ENCODE measurements around the gene VWA3A. TPM values are rescaled to one million over a fixed set of nuclear protein-coding genes. Genes with fewer than 3 reads are reported as not detected.

The VWA3A gene
- total RNA-seq, 1 donor from 2014 or later = 0.20 TPM

DNA sequence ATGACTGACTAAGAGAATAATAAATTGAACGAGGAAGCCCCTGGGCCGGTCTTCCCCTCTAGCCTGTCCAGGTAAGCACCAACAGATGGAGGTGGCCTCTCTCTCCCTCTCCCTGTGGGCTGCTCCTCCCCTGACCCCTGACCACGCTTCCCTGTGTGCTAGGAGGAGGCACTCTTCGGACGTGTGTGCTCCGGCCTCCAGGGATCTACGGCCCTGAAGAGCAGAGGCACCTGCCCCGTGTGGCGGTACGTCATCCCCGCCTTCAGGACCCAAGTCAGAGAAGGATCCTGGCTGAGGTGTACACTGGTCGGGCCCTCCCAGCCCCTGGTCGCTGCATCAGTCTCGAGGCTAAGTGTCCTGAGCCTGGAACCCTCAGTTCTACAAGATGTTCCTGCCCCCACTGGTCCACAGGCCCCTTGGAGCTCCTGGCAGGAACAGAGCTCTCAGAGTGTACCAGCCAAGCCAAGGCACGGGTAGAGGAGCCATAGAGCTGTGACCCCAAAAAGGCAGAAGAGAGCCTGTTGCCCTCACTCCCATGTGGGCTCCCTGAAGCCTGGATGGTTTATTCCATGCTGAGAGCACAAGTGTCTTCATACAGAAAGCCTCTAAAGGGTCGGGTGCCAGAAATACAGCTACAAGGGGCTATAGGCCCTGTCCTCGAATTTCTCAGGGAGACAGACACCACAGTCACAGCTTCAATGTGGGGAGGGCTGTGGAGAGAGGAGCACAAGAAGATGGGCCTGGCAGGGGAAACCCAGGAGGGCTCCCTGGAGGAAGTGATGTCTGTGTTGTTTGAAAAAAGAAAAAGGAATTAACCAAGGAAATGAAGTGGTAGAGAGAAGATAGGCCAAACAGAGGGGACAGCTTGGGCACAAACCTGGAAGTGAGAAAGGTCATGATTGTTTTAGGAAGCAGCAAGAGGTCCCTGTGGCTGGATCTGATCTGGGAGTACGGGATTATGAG lies 85.9 kb downstream of the VWA3A start:
- intact Hi-C loops (cut with micrococcal nuclease) = loop anchor here (1.0 kb wide), 1 partner anchor 32 kb away; no protein-coding TSS in a partner anchor

DNA sequence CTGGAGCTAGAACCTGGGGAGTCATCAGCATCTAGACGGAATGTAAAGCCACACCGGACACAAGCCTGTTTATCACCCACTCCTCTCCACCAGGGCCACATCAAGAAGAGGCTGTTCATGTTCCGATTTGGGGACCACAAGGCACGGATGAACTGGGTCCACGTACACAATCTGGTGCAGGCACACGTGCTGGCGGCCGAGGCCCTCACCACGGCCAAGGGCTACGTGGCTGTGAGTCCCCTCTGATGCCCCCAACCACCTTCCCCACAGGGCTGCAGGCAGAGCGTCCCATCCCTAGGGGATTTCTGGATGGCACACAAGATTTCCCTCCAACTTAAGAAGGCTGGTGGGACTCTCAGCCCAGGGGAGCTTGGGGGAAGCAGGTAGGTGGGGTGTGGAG lies 89.1 kb downstream of the VWA3A start:
- intact Hi-C loops (cut with micrococcal nuclease) = no loop called here

DNA sequence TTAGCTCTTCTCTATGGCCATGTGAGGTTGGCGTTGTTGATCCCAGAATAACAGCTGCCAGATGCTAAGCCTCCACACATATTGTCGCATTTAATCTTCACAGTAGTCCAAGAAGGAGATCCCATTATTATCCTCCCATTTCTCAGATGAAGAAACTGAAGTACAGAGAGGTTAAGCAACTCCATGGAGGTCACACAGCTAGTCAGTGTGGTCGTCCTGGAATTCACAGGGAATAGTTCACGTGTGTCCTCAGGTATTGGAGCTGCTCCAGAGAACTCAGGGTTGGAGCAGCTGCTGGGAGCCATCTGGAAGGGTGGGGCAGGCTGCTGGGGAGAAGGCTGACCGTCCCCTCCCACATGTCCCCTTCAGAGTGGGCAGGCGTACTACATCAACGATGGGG lies 89.5 kb downstream of the VWA3A start:
- intact Hi-C loops (cut with micrococcal nuclease) = no loop called here

DNA sequence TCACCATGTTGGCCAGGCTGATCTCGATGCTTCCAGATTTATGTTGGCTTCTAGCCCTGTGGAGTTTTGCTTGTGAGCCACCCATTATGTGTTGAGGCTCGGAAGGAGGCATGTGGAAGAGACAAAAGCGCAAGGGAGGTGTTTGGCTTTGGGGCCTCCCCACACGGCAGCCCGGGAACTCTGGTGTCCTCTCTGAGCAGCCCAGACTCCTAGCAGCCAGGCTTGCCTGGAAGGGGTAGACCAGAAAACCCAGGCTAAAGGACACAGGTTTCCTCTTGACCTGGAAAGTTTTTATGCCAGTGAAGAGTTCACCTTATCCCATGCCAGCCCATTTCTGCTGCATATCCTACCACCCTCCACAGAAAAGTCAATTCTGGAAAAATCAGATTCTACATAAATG lies 91.0 kb downstream of the VWA3A start:
- intact Hi-C loops (cut with micrococcal nuclease) = no loop called here

DNA sequence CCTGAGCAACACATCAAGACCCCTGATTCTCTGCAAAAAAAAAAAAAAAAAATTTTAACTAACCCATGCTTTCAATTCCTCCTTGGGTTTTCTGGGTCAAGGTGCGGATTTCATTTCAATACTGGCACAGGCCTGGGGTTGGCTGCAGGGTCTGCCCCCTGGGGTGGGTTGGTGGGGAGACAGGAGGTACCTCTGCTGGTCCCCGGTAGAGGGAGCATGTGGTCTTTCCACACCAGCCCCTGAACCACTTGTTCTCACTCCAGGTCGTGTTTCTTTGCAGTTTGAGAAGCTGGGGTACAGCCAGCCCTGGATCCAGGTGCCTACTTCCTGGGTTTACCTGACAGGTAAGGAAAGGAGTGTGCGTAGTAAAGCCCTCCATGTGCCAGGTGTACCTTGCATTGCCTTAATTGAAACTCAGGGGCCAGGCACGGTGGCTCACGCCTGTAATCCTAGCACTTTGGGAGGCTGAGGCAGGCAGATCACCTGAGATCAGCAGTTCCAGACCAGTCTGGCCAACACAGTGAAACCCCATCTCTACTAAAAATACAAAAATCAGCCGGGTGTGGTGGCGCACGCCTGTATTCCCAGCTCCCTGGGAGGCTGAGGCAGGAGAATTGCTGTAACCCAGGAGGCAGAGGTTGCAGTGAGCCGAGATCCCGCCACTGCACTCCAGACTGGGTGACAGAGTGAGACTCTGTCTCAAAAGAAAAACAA lies 91.7 kb downstream of the VWA3A start:
- intact Hi-C loops (cut with micrococcal nuclease) = no loop called here

DNA sequence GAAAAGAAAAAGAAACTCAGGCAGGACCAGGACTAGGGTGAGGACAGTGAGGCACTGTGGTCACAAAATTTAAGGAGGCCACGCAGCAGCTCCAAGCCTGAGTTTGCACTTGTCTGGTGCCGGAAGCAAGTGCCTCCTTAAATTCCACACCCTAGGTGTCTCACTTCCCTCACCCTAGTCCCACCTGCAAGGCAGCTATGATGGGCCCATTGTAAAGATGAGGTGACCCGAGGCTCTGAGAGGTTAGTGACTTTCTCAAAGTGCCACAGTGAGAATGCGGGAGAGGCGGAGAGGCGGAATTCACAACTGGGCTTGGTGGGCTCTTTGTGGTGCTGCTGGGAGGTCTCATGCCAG lies 92.3 kb downstream of the VWA3A start:
- intact Hi-C loops (cut with micrococcal nuclease) = no loop called here

DNA sequence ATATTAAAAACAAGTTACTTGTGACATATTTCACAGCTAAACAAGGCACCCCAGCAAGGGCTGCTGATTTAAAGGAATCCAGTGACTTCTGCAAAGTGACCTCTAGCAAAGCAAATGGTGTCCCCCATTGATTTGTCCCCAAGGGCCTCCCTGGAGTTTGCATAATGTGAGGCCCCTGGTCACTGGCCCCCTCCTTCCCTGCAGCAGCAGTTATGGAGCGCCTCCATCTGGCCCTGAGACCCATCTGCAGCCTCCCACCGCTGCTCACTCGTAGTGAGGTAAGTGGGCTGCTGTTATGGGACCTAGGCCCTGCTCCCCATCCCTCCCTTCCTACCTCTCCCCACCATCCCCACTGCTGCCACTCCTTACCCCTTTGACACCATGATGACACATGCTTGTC lies 94.2 kb downstream of the VWA3A start:
- intact Hi-C loops (cut with micrococcal nuclease) = no loop called here

DNA sequence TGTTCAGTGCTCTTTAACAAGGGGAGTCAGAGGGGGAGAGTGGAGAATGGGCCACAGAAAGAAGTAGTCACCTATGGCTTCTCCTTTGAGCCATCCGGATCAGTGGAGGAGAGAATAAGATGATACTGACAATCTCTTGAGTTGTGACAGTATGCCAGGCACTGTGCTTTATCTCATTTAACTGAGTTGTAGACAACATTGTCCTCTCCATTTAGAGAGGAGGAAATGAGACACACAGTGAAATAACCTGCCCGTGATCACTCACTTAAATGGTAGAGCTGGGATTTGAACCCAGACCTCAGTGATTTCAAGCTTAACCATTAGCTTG lies 95.9 kb downstream of the VWA3A start:
- intact Hi-C loops (cut with micrococcal nuclease) = loop anchor here (1.0 to 2.0 kb wide), 5 partner anchors 89 to 531 kb away; partner anchors contain the start of gene PDZD9

DNA sequence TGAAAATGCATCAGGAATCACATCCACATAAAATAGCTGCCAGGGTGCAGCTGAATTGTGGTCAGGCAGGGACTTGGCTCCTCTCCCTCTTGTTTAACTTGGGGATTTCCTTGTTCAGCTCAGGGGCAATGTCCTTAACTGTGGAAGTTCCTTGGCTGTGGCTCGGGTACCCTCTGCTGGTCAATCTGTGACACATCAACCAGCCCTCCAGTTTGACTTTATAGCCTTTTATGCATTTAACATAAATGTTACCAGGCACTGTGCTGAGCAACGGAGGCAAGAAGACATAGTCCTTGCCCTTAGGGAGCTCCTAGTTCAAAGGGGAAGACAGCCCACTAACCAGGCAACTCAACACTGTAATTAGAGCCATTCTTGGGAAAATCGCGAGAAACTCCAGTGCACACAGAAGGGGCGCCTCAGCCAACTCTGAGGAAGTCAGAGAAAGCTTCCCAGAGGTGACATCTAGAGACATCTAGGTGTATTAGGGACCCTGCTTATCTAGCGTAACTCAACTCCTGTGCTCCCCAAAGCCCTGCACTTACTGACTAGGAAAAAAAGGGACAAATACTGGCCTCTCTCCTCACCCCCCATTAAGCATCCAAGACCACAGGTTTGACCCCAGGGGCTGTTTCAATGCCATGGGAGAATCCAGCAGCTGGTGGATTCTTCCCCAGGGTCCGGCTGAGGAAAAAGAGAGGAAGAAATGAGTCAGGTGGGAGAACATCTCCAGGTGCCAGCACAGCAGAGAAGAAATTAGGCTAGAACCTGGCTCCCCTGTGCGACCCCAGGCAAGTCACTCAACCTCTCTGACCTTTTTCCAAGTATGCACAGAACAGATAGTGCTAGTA lies 96.5 kb downstream of the VWA3A start:
- intact Hi-C loops (cut with micrococcal nuclease) = loop anchor here (1.0 to 2.0 kb wide), 5 partner anchors 90 to 532 kb away; partner anchors contain the start of gene PDZD9

DNA sequence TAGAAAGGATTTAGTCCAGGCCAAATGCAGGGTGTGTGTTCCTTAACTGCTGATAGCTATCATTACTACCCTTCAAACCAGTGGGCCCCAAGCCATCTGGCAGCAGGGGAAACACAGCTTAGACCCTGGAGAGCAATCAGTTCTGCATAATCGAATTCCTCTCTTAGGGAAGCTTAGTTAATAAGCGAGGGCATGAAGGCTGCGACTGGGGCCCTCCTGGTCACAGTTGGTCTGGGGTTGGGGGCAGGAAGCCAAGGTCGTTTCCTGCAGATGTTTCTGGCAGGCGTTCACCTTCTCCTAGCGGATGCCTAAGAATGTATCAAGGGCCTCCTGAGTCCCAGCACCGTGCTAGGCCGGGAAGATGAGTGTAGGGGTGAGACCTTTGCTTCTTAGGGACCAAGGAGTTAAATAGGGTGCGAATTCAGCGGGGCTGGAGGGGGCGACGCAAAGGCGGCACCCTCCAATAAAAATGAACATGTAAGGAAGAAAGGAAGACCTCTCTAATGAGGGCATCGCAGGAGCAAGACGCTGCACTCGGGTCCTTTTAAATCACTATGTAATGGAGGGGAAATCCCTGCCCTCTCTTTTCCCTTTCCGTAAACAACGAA lies 97.2 kb downstream of the VWA3A start:
- intact Hi-C loops (cut with micrococcal nuclease) = loop anchor here (1.0 to 10.0 kb wide), 15 partner anchors 17 to 1449 kb away; partner anchors contain the start of genes CDR2, DCUN1D3, EARS2 and EEF2K

DNA sequence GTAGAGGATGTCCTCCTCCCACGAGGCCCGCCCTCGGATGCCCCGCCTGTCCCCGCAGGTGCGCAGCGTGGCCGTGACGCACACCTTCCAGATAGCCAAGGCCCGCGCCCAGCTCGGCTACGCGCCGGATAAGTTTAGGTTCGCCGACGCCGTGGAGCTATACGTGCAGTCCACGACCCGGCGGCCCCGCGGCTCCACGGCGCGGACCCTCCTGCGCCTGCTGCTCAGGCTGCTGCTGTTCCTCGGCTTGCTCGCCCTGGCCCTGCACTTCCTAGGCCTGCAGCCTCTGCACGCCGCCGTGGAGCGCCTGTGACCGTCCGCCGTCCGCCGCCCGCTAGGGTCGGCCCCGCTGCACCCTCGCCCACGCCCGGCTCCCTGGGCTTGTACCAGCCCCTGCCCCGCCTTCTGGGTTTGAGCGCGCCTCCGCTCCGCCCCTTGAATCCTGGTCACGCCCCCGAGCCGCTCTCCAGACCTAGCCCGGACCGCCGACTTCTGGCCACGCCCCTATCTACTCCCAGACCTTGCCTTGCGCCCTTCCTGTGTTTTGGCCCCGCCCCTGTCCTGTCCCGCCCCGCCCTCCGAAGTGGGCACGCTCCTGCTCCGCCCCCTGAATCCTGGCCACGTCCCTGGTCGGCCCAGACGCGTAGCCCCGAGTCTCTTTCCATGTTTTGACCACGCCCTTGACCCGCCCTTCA lies 97.9 kb downstream of the VWA3A start:
- intact Hi-C loops (cut with micrococcal nuclease) = loop anchor here (1.0 to 10.0 kb wide), 14 partner anchors 17 to 1449 kb away; partner anchors contain the start of genes CDR2, DCUN1D3, EARS2 and EEF2K

DNA sequence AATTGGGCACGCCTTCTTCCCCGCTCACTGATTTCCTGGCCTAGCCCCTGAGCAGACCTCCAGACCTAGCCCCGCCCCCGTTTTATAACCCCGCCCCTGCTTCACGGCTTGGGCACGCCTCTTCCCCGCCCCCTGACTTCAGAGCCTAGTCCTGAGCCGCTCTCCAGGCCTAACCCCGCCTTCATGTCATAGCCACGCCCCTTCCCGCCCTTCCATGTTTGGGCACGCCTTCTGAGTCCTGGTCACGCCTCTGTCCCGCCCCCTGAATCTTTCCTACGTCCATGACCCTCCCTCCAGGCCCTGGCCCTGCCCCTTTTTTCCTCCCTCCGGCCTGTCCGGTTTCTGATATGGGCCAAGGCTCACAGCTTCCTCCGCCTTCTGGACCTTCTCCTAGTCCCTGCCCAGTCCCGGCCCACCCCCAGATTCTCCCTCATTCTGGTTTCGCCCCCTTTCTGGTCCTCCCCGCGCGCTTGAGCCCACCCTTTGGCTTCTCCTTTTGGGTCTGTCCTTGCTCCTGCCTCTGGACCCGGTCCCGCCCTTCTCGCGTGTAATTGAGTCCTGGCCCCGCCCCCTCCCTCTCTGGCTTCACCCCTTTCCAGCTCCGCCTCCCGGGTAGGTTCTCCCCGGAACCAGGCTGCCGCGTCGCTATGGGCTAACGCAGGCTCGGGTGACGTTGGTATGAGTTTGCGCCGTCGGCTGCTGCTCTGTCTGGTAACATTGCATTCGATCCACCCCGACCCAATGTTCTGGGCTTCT lies 98.6 kb downstream of the VWA3A start:
- intact Hi-C loops (cut with micrococcal nuclease) = loop anchor here (1.0 to 10.0 kb wide), 15 partner anchors 16 to 1450 kb away; partner anchors contain the start of genes CDR2, DCUN1D3, EARS2 and EEF2K

DNA sequence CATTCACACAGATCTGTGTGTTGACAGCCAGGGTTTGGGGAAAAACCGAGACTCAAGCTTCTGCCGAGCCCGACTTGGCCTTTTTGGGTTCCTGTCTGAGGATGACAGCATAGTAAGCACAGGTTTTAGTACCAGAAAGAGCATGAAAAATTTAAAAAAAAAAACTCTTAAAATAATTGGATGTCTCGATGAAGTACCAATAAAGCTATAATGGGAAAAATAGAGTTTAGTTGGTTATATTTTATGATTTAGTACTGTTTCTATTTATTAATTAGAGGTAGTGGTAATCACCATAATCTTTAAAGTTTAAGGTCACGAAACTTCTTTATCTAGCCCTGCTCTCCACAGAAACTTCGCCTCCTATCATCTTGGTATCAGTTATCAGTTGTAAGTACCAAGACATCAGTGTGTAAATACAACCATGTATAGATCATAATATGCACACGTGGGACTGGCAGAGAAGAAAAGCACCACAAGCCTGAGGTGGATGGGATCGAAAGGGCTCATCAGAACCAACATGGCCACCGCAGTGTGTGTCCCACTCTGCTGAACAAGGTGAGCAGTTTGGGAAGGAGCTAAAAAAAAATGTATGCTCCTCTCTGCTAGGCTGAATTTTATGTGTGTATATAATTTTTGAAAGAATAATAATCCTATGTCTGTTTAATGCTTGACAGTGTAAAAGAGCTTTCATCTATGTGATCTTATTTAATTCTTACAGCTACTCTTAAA lies 99.4 kb downstream of the VWA3A start:
- intact Hi-C loops (cut with micrococcal nuclease) = loop anchor here (1.0 to 10.0 kb wide), 10 partner anchors 15 to 1451 kb away; partner anchors contain the start of genes CDR2, DCUN1D3, EARS2 and EEF2K

DNA sequence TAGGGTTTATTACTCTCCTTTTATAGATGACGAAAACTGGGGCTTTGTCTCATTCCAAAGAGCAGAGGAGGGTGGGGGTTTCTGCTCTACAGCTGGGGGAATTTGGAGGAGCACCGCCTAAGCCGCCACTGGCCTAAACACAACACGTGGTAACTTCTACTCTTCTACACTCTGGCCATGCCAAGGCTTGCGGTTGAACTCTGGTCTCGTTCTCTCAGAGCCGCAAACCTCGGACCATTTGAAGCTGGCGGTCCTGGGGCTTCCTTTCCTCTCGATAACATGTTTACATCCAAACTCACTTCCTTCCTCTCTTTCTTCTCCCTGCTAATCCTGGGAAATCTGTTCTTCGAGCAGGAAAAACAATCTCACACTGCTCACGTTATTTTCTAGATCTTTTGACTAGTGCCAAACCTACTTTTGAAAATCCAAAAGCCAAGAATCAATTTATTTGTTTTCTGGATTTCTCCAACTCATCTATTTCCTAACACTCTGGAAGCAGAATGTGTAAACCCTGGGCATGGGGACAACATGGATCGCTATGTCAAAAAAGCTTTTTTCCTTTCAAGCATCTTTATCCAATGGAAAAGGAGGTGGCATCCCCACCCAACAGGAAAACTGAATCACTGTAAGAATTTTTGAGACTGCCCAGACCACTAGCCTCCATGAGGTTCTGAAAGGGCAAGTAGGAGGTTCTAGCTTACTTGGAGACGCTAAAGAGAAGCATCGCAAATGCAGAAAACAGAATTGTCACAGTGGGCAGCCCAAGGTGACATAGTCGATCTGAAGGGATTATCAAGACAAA lies 100.1 kb downstream of the VWA3A start:
- intact Hi-C loops (cut with micrococcal nuclease) = loop anchor here (5.0 to 10.0 kb wide), 3 partner anchors 242 to 1385 kb away; partner anchors contain the start of genes ERI2 and REXO5

DNA sequence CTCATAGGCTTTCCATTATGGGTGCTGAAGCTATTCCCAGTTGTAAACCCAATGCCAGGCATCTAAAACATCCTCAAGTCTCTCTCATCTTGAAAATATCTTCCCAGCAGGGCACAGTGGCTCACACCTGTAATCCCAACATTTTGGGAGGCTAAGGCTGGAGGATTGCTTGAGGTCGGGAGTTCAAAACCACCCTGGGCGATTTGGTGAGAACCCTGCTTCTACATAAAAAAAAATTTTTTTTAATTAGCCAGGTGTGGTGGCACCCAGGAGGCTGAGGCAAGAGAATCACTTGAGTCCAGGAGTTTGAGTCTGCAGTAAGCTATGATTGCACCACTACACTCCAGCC lies 100.7 kb downstream of the VWA3A start:
- intact Hi-C loops (cut with micrococcal nuclease) = loop anchor here (5.0 to 10.0 kb wide), 3 partner anchors 242 to 1386 kb away; partner anchors contain the start of genes ERI2 and REXO5

DNA sequence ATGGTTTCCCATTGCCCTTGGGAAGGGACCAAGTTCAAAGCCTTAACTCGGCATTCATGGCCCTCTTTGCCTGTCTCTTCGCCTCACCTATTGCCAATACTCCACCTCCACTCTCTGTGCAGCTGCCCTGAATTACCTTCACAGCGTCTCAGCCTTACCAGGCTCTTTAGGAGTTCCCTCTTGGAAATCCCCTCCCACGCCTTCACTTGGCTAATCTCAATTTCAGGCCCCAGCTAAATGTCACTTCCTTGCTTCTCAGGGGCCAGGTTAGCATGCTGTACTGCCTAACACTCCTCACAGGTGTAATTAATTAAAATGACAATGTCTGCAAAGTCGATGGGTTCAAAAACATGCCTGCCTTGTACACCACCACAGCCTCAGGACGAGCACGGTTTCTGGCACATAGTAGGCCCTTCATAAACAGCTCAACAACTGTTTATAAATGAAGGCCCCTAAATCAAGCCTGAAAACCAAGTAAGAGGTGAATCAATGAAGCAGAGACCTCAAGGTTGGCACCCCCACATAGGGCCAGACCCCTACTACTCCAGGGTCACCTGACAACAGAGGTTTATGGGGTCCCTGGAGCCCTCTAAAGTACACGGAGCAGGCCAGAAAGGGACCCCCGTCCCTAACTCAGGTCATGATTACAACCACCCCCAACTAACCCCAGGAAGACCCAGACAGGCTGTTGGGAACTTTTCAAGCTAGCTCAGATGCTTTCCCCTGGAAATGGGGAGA lies 102.5 kb downstream of the VWA3A start:
- intact Hi-C loops (cut with micrococcal nuclease) = loop anchor here (1.0 to 10.0 kb wide), 7 partner anchors 11 to 1388 kb away; partner anchors contain the start of genes EEF2K, ERI2, POLR3E and REXO5

DNA sequence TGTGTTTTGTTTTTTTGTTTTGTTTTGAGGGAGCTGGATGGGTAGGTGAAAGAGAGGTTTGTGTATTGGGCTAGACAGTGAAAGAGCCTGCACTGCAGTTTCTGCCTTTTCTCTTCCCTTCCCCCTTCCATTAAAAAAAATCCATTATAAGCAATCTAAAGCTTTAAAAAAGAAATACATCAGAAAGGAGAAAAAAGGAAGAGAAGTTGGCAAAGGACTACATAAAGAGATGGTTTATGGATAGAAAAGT lies 103.0 kb downstream of the VWA3A start:
- intact Hi-C loops (cut with micrococcal nuclease) = loop anchor here (1.0 to 10.0 kb wide), 5 partner anchors 11 to 239 kb away; partner anchors contain the start of genes EEF2K and POLR3E
